GM18873 (cell line): Measurements from ENCODE around the gene SWI5.
"Not testable (repeated sequence)": the region's sequence is repeated elsewhere in the genome, so short reads cannot be mapped to it uniquely, and the experiment has no call there.

Experiments used
- ATAC-seq: cut with Tn5 transposase; IDR thresholded peaks from one replicate; pipeline ENCODE4 v1.9.1; 2021; ENCODE audit warnings: mild to moderate bottlenecking, moderate library complexity, moderate number of reproducible peaks; ENCODE audit not compliant: unreplicated experiment, low FRiP score

Gene SWI5

DNA sequence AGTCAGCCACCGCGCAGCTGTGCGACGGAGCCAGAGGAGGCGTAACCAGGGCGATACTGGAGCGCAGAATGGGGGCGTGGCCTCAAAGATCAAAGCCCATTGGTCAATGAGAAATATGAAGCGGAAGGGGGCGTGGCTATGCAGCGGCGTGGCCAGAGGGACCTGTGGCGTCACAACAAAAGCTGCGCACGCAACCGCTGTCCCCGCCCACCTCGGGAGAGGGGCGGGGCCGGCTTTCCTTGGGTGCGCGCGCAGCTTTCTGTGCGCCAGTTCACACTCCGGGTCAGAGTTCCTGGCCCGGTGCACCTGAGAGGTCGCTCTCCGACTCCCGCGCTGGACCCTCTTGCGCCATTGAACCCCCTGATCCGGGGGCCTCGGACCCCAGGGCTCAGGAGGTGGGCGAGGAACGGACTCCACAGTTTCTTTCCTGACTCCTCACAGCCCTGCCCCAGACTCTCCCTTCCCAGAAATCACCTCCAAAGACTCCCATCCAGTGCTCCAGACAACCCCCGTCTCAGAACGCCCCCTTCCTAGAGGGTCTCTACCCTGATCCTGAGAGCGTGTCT, at the start of gene SWI5:
Gene SWI5, plus strand, starts transcription at position 269 of the 566 bp plus-strand sequence.
- peak; percentile 89 for ATAC-seq

DNA sequence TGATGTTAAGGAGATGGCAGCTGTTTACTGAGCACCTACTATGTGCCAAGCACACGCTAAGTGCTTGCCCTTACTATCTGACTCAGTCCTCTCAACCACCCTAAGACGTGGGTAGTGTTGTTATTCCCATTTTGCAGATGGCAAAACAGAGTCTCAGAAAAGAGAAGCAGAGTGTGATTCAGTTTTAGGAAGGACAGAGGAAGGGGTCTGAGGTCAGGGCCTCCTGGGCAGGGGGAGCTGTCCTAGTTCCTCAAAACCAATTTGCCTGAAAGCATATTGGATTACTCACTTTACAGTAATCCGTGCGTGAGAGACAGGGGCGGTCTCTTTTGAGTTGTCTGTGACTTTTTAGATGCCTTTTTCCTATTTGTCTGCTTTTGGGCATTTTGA, 49.7 kb upstream of the SWI5 start:
- no peak for ATAC-seq

DNA sequence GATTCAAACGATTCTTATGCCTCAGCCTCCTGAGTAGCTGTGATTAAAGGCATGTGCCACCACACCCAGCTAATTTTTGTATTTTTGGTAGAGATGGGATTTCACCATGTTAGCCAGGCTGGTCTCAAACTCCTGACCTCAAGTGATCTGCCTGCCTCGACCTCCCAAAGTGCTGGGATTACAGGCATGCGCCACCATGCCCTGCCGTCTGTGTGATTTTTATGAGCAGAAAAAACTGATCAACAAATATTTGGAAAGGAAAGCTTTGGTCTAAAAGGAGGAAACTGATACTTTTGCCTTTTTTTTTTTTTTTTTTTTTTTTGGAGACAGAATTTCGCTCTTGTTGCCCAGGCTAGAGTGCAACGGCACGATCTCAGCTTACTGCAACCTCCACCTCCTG, 45.2 kb upstream of the SWI5 start:
- ATAC-seq: not testable (repeated sequence)

DNA sequence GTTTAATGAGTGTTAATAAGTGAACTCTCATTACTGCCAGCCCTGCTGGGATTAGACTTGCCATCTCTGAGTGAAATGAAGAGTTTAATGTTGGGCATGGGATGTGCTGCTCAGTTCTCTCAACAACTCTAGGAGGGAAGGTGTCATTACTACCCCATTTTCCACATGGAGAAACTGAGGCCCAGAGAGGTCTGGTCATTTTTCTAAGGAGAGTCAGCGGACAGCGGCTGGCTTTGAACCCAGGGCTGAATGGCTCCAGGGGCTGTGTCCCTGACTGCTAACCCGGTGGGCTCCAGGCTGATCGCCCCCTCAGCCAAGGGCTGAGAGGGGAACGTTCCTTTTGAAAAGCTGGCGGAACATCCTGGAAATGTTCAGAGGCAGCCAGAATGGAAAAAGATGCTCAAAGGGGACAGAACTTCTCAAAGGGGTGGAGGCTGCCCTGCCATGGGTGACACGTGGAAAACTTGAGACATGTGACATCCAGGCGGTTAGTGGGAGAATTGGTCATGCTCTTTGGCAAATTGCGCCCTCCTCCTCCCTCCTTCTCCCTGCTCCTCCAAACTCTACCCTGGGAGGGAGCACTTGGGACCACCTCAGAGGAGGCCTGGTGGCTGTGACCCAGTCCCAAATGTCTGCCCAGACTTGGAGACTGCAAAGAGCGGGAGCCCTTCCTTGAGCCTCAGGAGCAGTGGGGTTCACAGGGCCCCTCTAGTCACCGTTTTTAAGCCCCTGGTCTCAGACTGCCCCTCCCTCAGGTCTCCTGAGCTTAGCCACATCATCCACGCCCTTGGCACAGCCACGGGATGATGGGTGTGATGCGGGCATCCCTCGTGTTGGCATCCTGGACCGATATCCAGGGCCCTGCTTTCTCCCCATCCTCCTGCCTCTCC, 44.2 kb upstream of the SWI5 start:
- ATAC-seq: no peak

DNA sequence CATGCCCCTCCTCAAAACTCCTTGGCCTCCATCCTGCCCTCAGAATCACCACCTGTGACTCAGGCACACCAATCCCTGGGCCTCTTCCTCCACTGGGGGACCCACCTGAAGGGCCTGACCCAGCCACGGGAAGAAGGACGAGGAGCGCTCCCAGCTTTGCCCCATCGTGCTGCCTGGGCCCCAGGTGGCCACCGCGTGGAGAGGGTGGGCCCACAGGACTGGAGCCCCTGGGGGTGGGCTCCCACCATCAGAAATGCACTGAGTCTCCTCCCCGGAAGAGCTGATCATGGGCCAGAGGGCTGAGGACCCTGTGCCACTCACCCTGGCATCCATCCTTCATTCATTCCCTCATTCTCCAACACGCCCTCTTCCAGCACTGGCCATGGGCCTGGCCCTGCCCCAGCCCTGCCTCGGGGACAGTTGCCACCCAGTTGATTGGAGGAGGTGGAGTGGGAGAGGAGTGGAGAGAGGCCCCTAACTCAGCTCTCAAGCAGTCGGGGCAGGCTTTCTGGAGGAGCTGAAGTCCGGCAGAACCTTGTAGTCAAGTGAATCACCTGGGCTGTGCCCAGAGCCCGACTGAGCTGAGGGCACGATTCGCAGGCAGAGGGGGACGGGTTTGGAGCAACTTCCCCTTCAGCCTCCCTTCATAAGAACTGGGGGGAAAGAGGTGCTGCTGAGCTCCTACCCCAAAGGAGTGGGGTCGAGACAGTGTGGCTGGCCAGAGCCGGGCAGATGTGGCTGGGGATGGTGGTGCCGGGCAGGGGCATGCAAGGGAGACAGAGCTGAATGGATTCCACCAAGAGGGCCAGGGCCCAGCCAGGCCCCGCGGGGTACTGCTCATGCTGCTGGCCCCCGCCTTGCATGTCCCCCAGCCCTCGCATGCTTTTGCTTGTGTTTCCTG, 43.3 kb upstream of the SWI5 start:
- ATAC-seq: no peak

DNA sequence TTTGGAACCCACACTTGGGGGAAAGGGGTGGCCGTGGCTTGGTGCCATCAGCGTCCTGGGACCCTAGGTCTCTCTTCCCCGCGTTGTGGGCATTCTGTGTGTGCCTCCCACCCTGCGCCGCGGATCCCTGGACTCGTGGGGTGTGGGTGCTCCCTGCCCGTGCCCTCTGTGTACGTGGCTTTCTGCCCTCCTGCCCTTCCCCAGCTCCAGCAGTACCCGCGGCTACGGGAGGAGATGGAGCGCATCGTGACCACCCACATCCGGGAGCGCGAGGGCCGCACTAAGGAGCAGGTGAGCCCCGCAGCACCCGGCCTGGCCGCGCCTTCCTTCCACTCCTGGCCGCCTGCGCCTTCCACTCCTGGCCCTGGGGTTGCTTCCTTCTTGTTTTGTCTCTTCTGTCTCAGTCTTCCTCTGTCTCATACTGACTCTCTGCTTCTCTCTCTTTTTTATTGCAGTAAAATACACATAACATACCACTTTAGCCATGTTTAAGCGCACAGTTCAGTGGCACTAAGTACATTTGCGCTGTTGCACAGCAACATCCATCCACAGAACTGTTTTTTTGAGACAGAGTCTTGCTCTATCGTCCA, 42.2 kb upstream of the SWI5 start:
- no peak for ATAC-seq

DNA sequence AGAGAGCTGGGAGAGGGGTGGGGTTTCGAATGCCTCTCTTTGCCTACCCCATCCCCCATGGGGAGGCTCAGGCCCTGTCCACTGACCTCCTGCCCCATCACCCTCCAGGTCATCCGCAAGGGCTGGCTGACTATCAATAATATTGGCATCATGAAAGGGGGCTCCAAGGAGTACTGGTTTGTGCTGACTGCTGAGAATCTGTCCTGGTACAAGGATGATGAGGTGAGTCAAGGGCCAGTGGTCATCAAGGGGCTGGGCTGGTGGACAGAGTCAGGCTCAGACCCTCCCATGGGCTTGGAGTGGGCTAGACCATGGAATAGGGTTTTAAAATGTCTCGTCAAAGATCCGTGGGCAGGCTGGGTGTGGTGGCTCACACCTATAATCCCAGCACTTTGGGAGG, 34.0 kb upstream of the SWI5 start:
- no peak for ATAC-seq

DNA sequence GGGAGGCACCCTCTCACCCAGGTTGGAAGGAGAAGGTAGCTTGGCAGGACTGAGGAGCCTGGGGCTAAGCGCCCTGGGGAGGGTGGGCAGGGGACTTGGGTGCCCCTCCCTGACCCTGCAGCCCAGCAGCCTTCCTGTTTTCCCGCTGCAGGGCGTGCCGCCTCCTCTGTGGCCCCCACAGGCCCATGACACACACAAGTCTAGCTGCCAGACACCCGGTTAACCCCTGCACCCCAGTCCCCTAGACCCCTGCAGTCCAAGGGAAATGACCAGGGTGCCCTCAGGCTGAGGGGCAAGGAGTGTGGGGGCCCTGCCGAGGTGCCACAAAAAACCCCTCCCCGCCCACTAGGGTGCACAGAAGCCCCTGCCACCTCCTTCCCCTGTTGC, 33.3 kb upstream of the SWI5 start:
- ATAC-seq: no peak

DNA sequence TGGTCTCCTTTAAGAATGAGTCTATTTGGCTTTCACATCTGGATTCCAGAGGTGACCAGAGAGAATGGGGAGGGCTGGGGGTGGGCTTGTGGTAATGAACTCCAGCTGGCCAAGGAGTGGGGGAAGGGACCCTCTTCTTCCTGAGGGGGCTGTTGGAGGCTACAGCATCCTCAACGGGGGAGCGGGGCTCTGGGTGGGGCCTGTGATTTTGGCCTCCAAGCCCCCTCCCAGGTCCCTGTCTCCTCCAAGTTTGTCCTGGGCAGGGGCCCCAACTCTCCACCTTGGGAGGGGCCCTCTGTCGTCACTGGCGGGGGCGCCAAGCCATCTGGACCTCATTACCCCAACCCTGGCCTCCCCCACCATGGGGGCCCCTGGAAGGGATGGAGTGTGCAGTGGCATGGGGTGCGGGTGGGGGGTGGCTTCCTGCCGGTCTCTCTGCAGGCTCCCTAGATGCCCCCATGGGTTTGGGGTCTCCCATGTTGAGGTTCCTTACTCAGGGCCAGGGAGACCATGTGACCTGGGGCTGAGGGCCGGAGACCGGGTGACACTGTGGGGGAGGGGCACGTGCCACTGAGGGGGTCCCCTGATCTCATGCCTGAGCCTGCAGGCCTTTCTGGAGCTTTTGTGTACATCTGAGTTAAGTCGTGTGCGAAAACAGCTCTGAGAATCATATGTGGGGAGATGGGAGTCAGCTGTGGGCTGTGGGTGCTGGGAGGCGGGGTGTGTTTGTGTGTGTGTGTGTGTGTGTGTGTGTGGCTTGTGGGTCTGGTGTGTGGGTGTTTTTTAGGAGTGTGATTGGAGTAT, 32.7 kb upstream of the SWI5 start:
- ATAC-seq: no peak

DNA sequence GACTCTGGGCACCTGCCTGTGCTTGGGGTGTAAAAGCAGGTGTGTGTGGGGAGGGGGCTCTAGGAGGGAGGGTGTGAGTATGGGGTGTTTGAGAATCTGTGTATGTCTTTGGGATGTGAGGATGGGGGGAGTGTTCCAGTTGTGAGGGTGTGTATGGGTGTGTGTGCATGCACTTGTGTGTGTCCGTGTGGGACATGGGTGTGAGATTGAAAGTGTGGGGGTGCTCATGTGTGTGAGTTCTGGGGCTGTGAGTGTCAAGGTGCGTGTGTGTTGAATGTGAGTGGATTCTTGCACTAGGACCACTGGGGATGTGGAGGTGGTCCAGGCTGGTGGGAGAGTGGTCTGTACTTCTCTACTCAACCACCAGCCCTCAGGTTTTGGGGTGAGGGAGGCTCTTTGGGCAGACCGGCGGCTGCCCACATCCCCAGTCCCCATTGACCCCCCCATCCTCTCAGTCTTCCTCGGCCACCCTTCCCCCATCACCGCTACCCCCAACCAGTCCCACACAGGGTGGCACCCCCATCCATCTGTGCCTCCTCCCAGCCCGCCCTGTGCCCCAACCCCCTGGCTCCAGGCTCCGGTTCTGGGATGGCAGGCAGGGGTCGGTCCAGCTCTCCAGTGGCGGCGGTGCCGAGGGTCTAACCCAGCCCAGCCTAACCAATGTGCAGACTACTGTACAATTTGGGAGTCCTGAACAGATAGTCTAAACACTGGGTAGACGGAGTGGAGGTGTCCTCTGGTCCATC, 31.8 kb upstream of the SWI5 start:
- no peak for ATAC-seq

DNA sequence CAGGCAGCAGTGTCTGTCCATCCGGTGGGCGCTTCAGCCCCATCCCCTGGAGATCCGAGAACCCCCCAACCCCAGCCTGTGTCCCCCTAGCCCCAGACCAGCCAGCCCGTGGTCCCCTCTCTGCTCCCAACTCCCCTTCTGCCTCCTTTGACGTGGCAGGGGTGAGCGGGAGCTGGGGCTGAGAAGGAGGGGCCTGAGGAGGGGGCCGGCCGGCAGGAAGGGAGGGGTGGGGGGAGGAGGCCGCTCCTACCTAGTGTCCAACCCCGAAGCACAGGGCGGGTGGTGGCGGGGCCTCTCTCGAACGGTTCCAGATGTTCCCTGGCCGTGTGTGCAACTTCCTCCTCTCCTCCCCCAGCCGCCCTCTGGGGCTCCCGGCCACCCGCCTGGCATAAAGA, 31.2 kb upstream of the SWI5 start:
- ATAC-seq: no peak

DNA sequence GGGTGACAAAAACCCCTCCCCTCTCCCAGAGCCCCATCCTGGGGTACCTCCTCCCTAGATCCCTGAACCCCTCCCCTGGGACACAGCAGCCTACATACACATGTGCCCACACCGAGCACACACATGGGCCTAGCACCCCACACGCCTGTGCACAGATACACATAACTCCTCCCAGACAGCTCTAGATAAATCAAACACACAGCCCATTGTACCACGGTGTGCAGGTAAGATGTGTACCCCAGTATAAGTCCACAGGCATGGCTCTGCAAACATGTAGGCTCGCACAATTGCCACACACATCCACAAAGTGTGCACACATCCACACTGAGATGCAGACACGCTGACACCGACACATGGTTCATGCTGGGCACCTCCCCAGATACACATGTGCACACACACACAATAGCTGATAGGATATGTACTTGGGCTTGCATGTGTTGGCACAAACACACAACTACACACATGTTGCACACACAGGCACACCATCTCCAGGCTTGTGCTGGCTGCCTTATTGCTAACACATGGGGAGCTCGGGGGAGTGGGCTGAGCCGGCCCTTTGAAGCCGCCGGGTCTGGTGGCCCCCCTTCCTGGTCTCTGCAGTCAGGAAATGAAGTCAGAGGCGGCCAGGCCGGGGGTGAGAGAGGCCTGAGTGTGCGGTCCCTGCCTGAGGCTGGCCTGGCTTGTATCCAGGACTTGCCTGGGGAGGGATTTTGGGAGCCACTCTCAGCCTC, 30.5 kb upstream of the SWI5 start:
- no peak for ATAC-seq

DNA sequence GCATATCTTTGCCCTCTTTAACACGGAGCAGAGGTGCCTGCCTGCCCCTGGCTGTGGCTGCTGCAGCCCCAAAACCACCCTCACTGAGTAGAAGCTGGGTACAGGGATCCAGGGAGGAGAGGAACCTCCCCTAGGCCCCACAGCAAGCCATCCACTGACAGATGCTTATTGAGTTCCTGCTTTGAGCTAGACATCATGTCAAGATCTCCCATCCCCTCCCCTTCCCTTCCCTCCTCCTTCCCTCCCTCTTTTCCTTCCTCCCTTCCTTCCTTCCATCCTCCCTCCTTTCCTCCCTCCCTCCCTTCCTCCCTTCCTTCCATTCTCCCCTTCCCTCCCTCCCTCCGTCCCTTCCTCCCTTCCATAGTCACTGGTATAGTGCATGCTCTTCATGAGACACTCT, 29.6 kb upstream of the SWI5 start:
- ATAC-seq: no peak

DNA sequence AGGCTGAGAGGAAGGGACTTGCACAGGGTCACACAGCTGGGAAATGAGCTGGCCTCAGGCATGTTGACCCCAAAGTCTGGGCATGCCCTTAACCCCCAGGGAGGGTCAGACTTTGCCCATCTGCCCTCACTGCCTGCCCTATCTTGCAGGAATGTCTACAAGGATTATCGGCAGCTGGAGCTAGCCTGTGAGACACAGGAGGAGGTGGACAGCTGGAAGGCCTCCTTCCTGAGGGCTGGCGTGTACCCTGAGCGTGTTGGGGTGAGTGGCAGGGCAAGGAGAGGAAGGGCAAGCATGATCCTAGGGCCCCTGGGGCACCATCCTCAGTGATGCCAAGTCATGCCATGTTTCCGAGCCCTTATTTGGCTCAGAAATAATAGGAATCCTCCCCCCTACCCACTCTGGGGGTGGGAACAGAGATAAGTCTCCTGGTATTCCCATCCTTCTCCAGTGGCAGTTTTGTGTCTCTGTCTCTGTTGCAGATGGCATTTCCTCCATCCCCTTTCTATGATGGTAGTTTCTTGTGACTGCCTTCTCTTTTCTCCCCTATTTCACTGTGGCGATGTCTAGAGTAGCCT, 28.8 kb upstream of the SWI5 start:
- no peak for ATAC-seq

DNA sequence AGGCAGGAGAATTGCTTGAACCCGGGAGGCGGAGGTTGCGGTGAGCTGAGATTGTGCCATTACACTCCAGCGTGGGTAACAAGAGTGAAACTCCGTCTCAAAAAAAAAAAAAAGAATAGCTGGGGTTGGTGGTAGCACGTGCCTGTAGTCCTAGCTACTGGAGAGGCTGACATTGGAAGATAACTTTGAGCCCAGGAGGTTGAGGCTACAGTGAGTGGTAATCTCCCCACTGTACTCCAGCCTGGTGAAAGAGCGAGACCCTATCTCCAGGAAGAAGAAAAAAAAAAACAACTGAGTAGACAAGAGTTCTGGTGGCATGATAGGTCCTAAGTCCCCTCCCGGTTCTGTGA, 26.5 kb upstream of the SWI5 start:
- ATAC-seq: no peak

DNA sequence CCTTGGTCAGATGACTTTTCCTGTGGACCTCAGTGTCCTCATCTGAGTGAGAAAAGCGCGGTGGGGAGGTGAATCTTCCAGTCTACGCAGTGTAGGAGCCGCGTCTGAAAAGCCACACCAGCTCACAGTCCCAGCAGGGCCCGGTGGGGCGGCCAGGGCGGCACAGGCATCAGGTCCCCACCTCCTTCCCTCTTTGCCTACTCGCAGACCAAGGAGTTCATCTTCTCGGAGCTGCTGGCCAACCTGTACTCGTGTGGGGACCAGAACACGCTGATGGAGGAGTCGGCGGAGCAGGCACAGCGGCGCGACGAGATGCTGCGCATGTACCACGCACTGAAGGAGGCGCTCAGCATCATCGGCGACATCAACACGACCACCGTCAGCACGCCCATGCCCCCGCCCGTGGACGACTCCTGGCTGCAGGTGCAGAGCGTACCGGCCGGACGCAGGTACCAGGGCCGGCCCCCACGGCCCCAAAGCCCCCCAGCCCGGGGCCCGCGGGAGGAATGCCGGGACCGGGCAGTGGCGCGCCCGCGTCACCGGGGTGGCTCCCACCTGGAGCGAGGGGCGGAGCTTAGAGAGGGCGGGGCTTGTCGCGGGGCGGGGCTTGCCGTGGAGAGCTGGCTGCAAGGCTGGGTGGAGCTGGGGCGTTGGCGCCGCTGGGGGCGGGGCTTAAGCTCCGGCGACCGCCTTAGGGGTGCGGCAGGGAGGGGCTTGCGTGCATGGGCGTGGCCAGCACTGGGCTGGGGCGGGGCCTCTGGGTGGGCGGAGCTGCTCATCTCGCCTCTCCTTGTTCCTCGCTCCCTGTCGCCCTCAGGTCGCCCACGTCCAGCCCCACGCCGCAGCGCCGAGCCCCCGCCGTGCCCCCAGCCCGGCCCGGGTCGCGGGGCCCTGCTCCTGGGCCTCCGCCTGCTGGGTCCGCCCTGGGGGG, 25.9 kb upstream of the SWI5 start:
- ATAC-seq: peak; percentile 60
